Measurements from ENCODE around the gene GPLD1.
"Not testable (repeated sequence)": the region's sequence is repeated elsewhere in the genome, so short reads cannot be mapped to it uniquely, and the experiment has no call there.

DNA sequence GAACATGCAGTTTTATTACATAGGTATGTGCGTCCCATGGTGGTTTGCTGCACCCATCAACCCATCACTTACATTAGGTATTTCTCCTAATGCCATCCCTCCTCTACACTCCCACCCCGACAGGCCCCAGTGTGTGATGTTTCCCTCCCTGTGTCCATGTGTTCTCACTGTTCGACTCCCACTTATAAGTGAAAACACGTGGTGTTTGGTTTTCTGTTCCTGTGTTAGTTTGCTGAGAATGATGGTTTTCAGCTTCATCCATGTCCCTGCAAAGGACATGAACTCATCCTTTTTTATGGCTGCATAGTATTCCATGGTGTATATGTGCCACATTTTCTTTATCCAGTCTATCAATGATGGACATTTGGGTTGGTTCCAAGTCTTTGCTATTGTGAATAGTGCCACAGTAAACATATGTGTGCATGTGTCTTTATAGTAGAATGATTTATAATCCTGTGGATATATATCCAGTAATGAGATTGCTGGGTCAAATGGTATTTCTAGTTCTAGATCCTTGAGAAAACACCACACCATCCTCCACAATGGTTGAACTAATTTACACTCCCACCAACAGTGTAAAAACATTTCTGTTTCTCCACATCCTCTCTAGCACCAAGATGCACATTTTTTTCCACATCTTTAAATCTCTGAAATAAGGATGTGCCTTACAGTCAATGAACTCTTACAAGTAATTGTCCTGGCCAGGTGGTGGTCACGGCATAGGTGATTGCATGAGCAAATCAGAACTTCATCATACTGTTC, 104.8 kb downstream of the GPLD1 start:
- TF ChIP-seq, protein P1, sequence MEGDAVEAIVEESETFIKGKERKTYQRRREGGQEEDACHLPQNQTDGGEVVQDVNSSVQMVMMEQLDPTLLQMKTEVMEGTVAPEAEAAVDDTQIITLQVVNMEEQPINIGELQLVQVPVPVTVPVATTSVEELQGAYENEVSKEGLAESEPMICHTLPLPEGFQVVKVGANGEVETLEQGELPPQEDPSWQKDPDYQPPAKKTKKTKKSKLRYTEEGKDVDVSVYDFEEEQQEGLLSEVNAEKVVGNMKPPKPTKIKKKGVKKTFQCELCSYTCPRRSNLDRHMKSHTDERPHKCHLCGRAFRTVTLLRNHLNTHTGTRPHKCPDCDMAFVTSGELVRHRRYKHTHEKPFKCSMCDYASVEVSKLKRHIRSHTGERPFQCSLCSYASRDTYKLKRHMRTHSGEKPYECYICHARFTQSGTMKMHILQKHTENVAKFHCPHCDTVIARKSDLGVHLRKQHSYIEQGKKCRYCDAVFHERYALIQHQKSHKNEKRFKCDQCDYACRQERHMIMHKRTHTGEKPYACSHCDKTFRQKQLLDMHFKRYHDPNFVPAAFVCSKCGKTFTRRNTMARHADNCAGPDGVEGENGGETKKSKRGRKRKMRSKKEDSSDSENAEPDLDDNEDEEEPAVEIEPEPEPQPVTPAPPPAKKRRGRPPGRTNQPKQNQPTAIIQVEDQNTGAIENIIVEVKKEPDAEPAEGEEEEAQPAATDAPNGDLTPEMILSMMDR (IDR thresholded peaks at IDR 0.05) = not testable (repeated sequence)
- TF ChIP-seq POLR2A (IDR thresholded peaks at IDR 0.05) = not testable (repeated sequence)

Measured in right lobe of liver (tissue), 4 donors.